ENCODE data around the gene AIMP1. TPM values are rescaled to one million over a fixed set of nuclear protein-coding genes. Genes with fewer than 3 reads are reported as not detected.

The AIMP1 gene
- total RNA-seq, 1 experiment from 2014 or later, result 45.8 TPM

- Histone ChIP-seq H3K4me3 (ENCODE audit: low read depth in 2 of 2, low read length in 2 of 2) (no peak overlapping the region), H3K9me3 (ENCODE audit: control insufficient read depth, insufficient read depth, low read depth, low read length) (no peaks in the 10 kb centered on the region), H3K36me3 (ENCODE audit: control insufficient read depth, insufficient read depth, low read length) (no peaks in the 10 kb centered on the region), H3K4me1 (ENCODE audit: control insufficient read depth, insufficient read depth, low read length) (no peaks in the 10 kb centered on the region), H3K27me3 (ENCODE audit: control insufficient read depth, insufficient read depth, low read length) (no peaks in the 10 kb centered on the region), H3K27ac (ENCODE audit: low read length) (no peak overlapping the region)
- no peak for TF ChIP-seq POLR2AphosphoS5 (IDR thresholded peaks at IDR 0.05; ENCODE audit: low read depth, low read length)
- no peak for TF ChIP-seq SIN3A (IDR thresholded peaks at IDR 0.05; ENCODE audit: borderline replicate concordance, insufficient read depth, low read depth, low read length)
- TF ChIP-seq REST (IDR thresholded peaks at IDR 0.05; ENCODE audit: insufficient read depth in 1 of 2, low read depth in 2 of 2, low read length in 1 of 2), result no peak
- TF ChIP-seq TCF7L2 (IDR thresholded peaks at IDR 0.05; ENCODE audit: low read depth, low read length), result no peak
- TF ChIP-seq CTCF (IDR thresholded peaks at IDR 0.05), result no peak
- intact Hi-C loops (cut with micrococcal nuclease; ENCODE audit: unreplicated experiment) (loop anchor here (10.0 kb wide), 1 partner anchor 235 kb away; no protein-coding TSS in a partner anchor), in situ Hi-C loops (cut with HindIII; ENCODE audit: low pct_unique_long_range_greater_than_20kb, low sequenced_read_pairs) (no loop called here)
- DNase-seq (ENCODE audit: low read depth, low spot score) (no peak), ATAC-seq (no peak)
- POLR2A ChIA-PET, result no interaction called here
- no TSS peak for BruUV-seq (replicated peaks)
- CTCF ChIA-PET, result no interaction called here
These were observed 46.6 kb upstream of the AIMP1 start for GRCh38 chr4:106269711-106270110.

- intact Hi-C loops (cut with micrococcal nuclease; ENCODE audit: unreplicated experiment), result no loop called here
- H3K4me3 ChIP-seq (ENCODE audit: low read depth in 2 of 2, low read length in 2 of 2), result no peak overlapping the region
- ATAC-seq (no peak), DNase-seq (ENCODE audit: low read depth, low spot score) (no peak)
- H3K36me3 ChIP-seq (ENCODE audit: control insufficient read depth, insufficient read depth, low read length), result no peaks in the 10 kb centered on the region
- H3K9me3 ChIP-seq (ENCODE audit: control insufficient read depth, insufficient read depth, low read depth, low read length), result no peaks in the 10 kb centered on the region
- H3K27ac ChIP-seq (ENCODE audit: low read length), result no peak overlapping the region
- CTCF ChIA-PET, result no interaction called here
- H3K4me1 ChIP-seq (ENCODE audit: control insufficient read depth, insufficient read depth, low read length), result no peaks in the 10 kb centered on the region
- H3K27me3 ChIP-seq (ENCODE audit: control insufficient read depth, insufficient read depth, low read length), result no peaks in the 10 kb centered on the region
- POLR2A ChIA-PET, result no interaction called here
- TF ChIP-seq CTCF (IDR thresholded peaks at IDR 0.05) (no peak), POLR2AphosphoS5 (IDR thresholded peaks at IDR 0.05; ENCODE audit: low read depth, low read length) (no peak), REST (IDR thresholded peaks at IDR 0.05; ENCODE audit: insufficient read depth in 1 of 2, low read depth in 2 of 2, low read length in 1 of 2) (no peak), SIN3A (IDR thresholded peaks at IDR 0.05; ENCODE audit: borderline replicate concordance, insufficient read depth, low read depth, low read length) (no peak), TCF7L2 (IDR thresholded peaks at IDR 0.05; ENCODE audit: low read depth, low read length) (no peak)
- BruUV-seq (replicated peaks), result no TSS peak
- in situ Hi-C loops (cut with HindIII; ENCODE audit: low pct_unique_long_range_greater_than_20kb, low sequenced_read_pairs), result no loop called here
These were observed 45.6 kb upstream of the AIMP1 start for GRCh38 chr4:106270736-106271135.
